HEK293 (cell line): Measurements from ENCODE around the gene ROPN1L.

ENCODE experiments used
- AEBP2 ChIP-seq: fragments of 450-650 bp; formaldehyde crosslinking; IDR thresholded peaks from 2 replicates; pipeline ENCODE4 v1.5.1; 2016; ENCODE audit warnings: missing biosample characterization, missing genetic modification characterization, borderline replicate concordance
- CTCF ChIP-seq: fragments of 450-650 bp; formaldehyde crosslinking; IDR thresholded peaks from 2 replicates; pipeline ENCODE4 v1.5.1; 2016; ENCODE audit warnings: missing biosample characterization, missing genetic modification characterization
- ZBTB1 ChIP-seq: fragments of 450-650 bp; formaldehyde crosslinking; IDR thresholded peaks from 2 replicates; pipeline ENCODE4 v1.5.1; 2016; ENCODE audit warnings: missing biosample characterization, missing genetic modification characterization
- ZNF138 ChIP-seq: fragments of 450-650 bp; formaldehyde crosslinking; IDR thresholded peaks from 2 replicates; pipeline ENCODE4 v1.5.1; 2016; ENCODE audit warnings: missing biosample characterization, missing genetic modification characterization, borderline replicate concordance
- ZNF274 ChIP-seq, 2 experiments: fragments of 200-500 bp in 1 of 2; fragments of 450-650 bp in 1 of 2; sonication (Bioruptor generic) in 1 of 2; formaldehyde crosslinking in 1 of 2; IDR thresholded peaks; 2 replicates each; pipeline versions ENCODE4 v1.5.1 to v1.6.1; 2014 to 2016; ENCODE audit warnings: borderline replicate concordance in 1 of 2, inconsistent platforms in 1 of 2, low read length in 1 of 2, missing biosample characterization in 1 of 2, missing genetic modification characterization in 1 of 2
- ZNF488 ChIP-seq: fragments of 450-650 bp; formaldehyde crosslinking; IDR thresholded peaks from 2 replicates; pipeline ENCODE4 v1.5.1; 2016; ENCODE audit warnings: missing biosample characterization, missing genetic modification characterization
- ZNF571 ChIP-seq: fragments of 450-650 bp; formaldehyde crosslinking; IDR thresholded peaks from 2 replicates; pipeline ENCODE4 v1.5.0; 2017; ENCODE audit warnings: missing biosample characterization, missing genetic modification characterization
- ZSCAN16 ChIP-seq: fragments of 450-650 bp; formaldehyde crosslinking; IDR thresholded peaks from 2 replicates; pipeline ENCODE4 v1.5.1; 2016; ENCODE audit warnings: missing biosample characterization, missing genetic modification characterization

- TF ChIP-seq ZSCAN16 = no peak
- TF ChIP-seq ZNF138 (tag by site-specific recombination) = no peak
- no peak for TF ChIP-seq AEBP2 (tag by site-specific recombination)
- no peak for TF ChIP-seq ZNF571 (tag by site-specific recombination)
- TF ChIP-seq ZNF274 (IDR thresholded peaks at IDR 0.05; ENCODE audit: low read length) = no peak
- no peak for TF ChIP-seq ZNF274 (tag by site-specific recombination; IDR thresholded peaks at IDR 0.05; ENCODE audit: borderline replicate concordance)
- no peak; the same call in 1 of the 2 replicates for TF ChIP-seq CTCF (tag by site-specific recombination)
- TF ChIP-seq ZBTB1 (tag by site-specific recombination) = no peak
- no peak for TF ChIP-seq ZNF488 (tag by site-specific recombination)
Observed at GRCh38 chr5:10424124-10424731, 17.5 kb upstream of the ROPN1L start.
